ENCODE results near the gene REV1. TPM values are rescaled to one million over a fixed set of nuclear protein-coding genes. Genes with fewer than 3 reads are reported as not detected.

REV1 gene
- total and polyA plus RNA-seq, 9 of the 15 experiments (the other 6 are each of a cell fraction or from before 2014, with no cell fraction given), result 12.8 to 54.4 (median 29.6) TPM

DNA sequence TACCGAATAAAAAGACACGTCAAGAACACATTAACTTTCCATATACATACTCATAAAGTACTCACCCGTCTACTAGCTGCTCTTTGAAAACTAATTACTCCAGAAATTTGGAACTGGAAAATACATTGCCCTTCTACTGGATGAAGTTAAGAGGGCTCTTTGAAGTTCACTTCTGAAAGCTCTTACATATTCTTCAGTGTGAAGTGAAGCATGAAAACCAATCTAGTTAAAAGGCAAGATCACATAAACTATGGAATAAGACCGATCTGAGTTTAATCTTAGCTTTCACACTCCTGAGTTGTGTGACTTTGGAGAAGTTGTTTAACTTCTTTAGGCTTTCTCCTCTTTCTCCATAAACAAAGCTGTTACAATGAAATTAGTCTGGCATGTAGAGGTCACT lies 38.5 kb downstream of the REV1 start:
- POLR2A ChIA-PET, result no interaction called here
- intact Hi-C loops (cut with micrococcal nuclease), result no loop called here

DNA sequence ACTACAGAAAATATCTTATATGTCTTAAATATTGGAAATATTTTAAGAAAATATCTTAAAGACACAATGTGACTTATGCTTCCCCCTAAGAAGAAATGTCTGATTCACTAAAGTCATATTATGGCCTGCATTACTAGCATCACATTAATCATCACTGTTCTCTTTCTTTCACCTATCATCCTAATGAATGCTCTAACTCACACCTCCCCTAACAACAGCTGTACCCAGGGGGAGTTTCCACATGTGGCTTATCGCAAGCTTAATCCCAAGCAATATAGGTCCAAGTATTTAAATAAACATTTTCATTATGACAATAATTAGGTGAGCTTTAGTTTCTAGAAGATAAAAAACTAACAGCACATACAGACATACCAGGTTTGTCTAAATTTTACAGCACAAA lies 39.6 kb downstream of the REV1 start:
- ATAC-seq, result no peak
- Histone ChIP-seq H3K36me3 (ENCODE audit: control insufficient read depth, insufficient read depth, low read length) (peaks cover 63% of the 10 kb centered on the region), H3K9ac (ENCODE audit: insufficient read depth in 1 of 2, low read depth in 2 of 2, low read length in 2 of 2) (no peak overlapping the region), H3K9me1 (ENCODE audit: control insufficient read depth, insufficient read depth, low read length) (no peaks in the 10 kb centered on the region), H3K27me3 (ENCODE audit: control insufficient read depth in 2 of 2, insufficient read depth in 2 of 2, low read length in 2 of 2) (no peaks in the 10 kb centered on the region), H3K4me1 (replicated peaks in 1 of 2; ENCODE audit: control insufficient read depth in 2 of 2, insufficient read depth in 2 of 2, low read length in 2 of 2) (no peaks in the 10 kb centered on the region), H4K20me1 (replicated peaks; ENCODE audit: control insufficient read depth, insufficient read depth, low read length) (no peaks in the 10 kb centered on the region), H3K4me3 (no peak overlapping the region), H2AFZ (ENCODE audit: low read depth, low read length) (no peak overlapping the region), H3K9me3 (replicated peaks; ENCODE audit: control insufficient read depth, insufficient read depth, low read depth, low read length) (no peaks in the 10 kb centered on the region), H3K27ac (ENCODE audit: extremely low read depth, low read depth, low read length) (no peak overlapping the region), H3K4me2 (ENCODE audit: insufficient read depth, low read length) (no peak overlapping the region), H3K79me2 (ENCODE audit: control insufficient read depth, insufficient read depth, low read length) (peaks cover 41% of the 10 kb centered on the region)
- BruUV-seq (replicated peaks), result no TSS peak
- POLR2A ChIA-PET, result interaction anchor here (0.9 kb wide), 1 partner anchor 9 kb away, joined by 3 read pairs; no protein-coding TSS in a partner anchor
- in situ Hi-C loops (cut with MboI), result no loop called here
- WGBS (ENCODE audit: insufficient coverage, low coverage, missing lambda C conversion rate), result 93% methylated on average over 1 of the region's 1 CpG
- CTCF ChIA-PET (ENCODE audit: low intra/inter-chr PET ratio), result no interaction called here
- no peak for FAIRE-seq
- no peak for DNase-seq (ENCODE audit: extremely low read depth in 1 of 4, low spot score in 3 of 4)
- intact Hi-C loops (cut with micrococcal nuclease), result no loop called here
- TF ChIP-seq DPF2 (IDR thresholded peaks at IDR 0.05), result no peak
- no peak for TF ChIP-seq MAFG (tag; conservative IDR thresholded peaks at IDR 0.05)
- TF ChIP-seq POLR2A (conservative IDR thresholded peaks at IDR 0.05), result no peak
- TF ChIP-seq, protein P1, sequence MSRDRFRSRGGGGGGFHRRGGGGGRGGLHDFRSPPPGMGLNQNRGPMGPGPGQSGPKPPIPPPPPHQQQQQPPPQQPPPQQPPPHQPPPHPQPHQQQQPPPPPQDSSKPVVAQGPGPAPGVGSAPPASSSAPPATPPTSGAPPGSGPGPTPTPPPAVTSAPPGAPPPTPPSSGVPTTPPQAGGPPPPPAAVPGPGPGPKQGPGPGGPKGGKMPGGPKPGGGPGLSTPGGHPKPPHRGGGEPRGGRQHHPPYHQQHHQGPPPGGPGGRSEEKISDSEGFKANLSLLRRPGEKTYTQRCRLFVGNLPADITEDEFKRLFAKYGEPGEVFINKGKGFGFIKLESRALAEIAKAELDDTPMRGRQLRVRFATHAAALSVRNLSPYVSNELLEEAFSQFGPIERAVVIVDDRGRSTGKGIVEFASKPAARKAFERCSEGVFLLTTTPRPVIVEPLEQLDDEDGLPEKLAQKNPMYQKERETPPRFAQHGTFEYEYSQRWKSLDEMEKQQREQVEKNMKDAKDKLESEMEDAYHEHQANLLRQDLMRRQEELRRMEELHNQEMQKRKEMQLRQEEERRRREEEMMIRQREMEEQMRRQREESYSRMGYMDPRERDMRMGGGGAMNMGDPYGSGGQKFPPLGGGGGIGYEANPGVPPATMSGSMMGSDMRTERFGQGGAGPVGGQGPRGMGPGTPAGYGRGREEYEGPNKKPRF (IDR thresholded peaks at IDR 0.05; ENCODE audit: low read depth, low read length), result no peak
- TF ChIP-seq TFAM (CRISPR knock-in tag; conservative IDR thresholded peaks at IDR 0.05), result no peak
- no peak for TF ChIP-seq RFX7 (CRISPR knock-in tag; IDR thresholded peaks at IDR 0.05)
- no peak for TF ChIP-seq ZNF146 (CRISPR knock-in tag; IDR thresholded peaks at IDR 0.05; ENCODE audit: unreplicated experiment)
- TF ChIP-seq, protein P2, sequence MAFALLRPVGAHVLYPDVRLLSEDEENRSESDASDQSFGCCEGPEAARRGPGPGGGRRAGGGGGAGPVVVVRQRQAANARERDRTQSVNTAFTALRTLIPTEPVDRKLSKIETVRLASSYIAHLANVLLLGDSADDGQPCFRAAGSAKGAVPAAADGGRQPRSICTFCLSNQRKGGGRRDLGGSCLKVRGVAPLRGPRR (CRISPR knock-in tag; IDR thresholded peaks at IDR 0.05), result no peak
- no peak for TF ChIP-seq SIRT6 (IDR thresholded peaks at IDR 0.05; ENCODE audit: low read depth, low read length)
- TF ChIP-seq HMG20A (CRISPR knock-in tag; conservative IDR thresholded peaks at IDR 0.05), result no peak
- no peak for TF ChIP-seq MTF1 (CRISPR knock-in tag; IDR thresholded peaks at IDR 0.05; ENCODE audit: borderline replicate concordance)

More for the DNA sequence above, 38.5 kb downstream of the REV1 start:
- Histone ChIP-seq H3K9me3 (replicated peaks; ENCODE audit: control insufficient read depth, insufficient read depth, low read depth, low read length) (no peaks in the 10 kb centered on the region), H3K27ac (ENCODE audit: extremely low read depth, low read depth, low read length) (no peak overlapping the region), H3K9me1 (ENCODE audit: control insufficient read depth, insufficient read depth, low read length) (no peaks in the 10 kb centered on the region), H3K4me3 (no peak overlapping the region), H3K9ac (ENCODE audit: insufficient read depth in 1 of 2, low read depth in 2 of 2, low read length in 2 of 2) (no peak overlapping the region; a peak in 1 of 4 replicates), H3K36me3 (ENCODE audit: control insufficient read depth, insufficient read depth, low read length) (peaks cover 74% of the 10 kb centered on the region), H3K79me2 (ENCODE audit: control insufficient read depth, insufficient read depth, low read length) (peaks cover 41% of the 10 kb centered on the region), H3K27me3 (ENCODE audit: control insufficient read depth in 2 of 2, insufficient read depth in 2 of 2, low read length in 2 of 2) (no peaks in the 10 kb centered on the region), H4K20me1 (replicated peaks; ENCODE audit: control insufficient read depth, insufficient read depth, low read length) (no peaks in the 10 kb centered on the region), H3K4me1 (replicated peaks in 1 of 2; ENCODE audit: control insufficient read depth in 2 of 2, insufficient read depth in 2 of 2, low read length in 2 of 2) (no peaks in the 10 kb centered on the region), H3K4me2 (ENCODE audit: insufficient read depth, low read length) (no peak overlapping the region), H2AFZ (ENCODE audit: low read depth, low read length) (no peak overlapping the region)
- TF ChIP-seq NELFE (IDR thresholded peaks at IDR 0.05; ENCODE audit: insufficient read depth, insufficient read length) (no peak), NR2F6 (CRISPR knock-in tag; IDR thresholded peaks at IDR 0.05) (no peak), CBX2 (IDR thresholded peaks at IDR 0.05; ENCODE audit: insufficient read depth, low read length, poor library complexity, severe bottlenecking) (no peak), ARID2 (IDR thresholded peaks at IDR 0.05) (no peak)
- TF ChIP-seq, protein P3, sequence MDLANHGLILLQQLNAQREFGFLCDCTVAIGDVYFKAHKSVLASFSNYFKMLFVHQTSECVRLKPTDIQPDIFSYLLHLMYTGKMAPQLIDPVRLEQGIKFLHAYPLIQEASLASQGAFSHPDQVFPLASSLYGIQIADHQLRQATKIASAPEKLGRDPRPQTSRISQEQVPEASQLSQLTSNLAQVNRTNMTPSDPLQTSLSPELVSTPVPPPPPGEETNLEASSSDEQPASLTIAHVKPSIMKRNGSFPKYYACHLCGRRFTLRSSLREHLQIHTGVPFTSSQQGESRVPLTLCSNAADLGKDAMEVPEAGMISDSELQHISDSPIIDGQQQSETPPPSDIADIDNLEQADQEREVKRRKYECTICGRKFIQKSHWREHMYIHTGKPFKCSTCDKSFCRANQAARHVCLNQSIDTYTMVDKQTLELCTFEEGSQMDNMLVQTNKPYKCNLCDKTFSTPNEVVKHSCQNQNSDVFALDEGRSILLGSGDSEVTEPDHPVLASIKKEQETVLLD (IDR thresholded peaks at IDR 0.05), result no peak
- CTCF ChIA-PET (ENCODE audit: low intra/inter-chr PET ratio), result no interaction called here
- ATAC-seq (no peak), DNase-seq (ENCODE audit: extremely low read depth in 1 of 4, low spot score in 3 of 4) (no peak), FAIRE-seq (no peak)
- BruUV-seq (replicated peaks), result no TSS peak
- in situ Hi-C loops (cut with MboI), result no loop called here
- 98% methylated on average over 4 of the region's 4 CpGs for WGBS (ENCODE audit: insufficient coverage, low coverage, missing lambda C conversion rate)
